Adrenal gland (tissue), 12 donors: Measurements from ENCODE around the gene THADA. TPM values are rescaled to one million over a fixed set of nuclear protein-coding genes. Genes with fewer than 3 reads are reported as not detected.

Experiments used
- DNase-seq, 7 donors: peaks; one replicate each; pipeline ENCODE4 v3.0.0-alpha.2; 2019 to 2020
- H3K27ac ChIP-seq, 5 donors: fragments of 200-600 bp; sonication (generic) in 4 of 5; 1 replicate in 3 of 5; 2 replicates in 2 of 5; pipeline versions ENCODE4 v1.5.1 to v1.8.0; 2016 to 2020; ENCODE audit warnings: mild to moderate bottlenecking in 1 of 5
- H3K27me3 ChIP-seq: fragments of 200-600 bp; 2 replicates; pipeline ENCODE4 v1.8.0; 2021
- H3K36me3 ChIP-seq, 2 donors: fragments of 200-600 bp; replicated peaks in 1 of 2; 1 replicate in 1 of 2; 2 replicates in 1 of 2; pipeline versions ENCODE4 v1.5.1 to v1.8.0; 2018 to 2022
- H3K4me1 ChIP-seq, 2 donors: fragments of 200-600 bp; replicated peaks in 1 of 2; 1 replicate in 1 of 2; 2 replicates in 1 of 2; pipeline versions ENCODE4 v1.5.1 to v1.8.0; 2018 to 2021
- H3K4me3 ChIP-seq, 4 donors: fragments of 200-600 bp; sonication (generic) in 3 of 4; one replicate each; pipeline ENCODE4 v1.5.1; 2016 to 2018
- H3K9me3 ChIP-seq, 3 donors: fragments of 200-600 bp; sonication (generic) in 1 of 3; replicated peaks in 1 of 3; 1 replicate in 2 of 3; 2 replicates in 1 of 3; pipeline versions ENCODE4 v1.5.1 to v1.8.0; 2016 to 2021
- CTCF ChIP-seq, 6 experiments: fragments of 450-650 bp in 4 of 6; fragments of 200-600 bp in 2 of 6; sonication (generic) in 1 of 6; IDR thresholded peaks; 1 replicate in 5 of 6; 2 replicates in 1 of 6; pipeline versions ENCODE4 v1.5.1 to v1.8.0; 2016 to 2021; ENCODE audit warnings: antibody characterized with exemption in 6 of 6, mild to moderate bottlenecking in 2 of 6, moderate library complexity in 1 of 6
- POLR2A ChIP-seq, 2 donors: fragments of 450-650 bp; IDR thresholded peaks; one replicate each; pipeline ENCODE4 v1.6.1; 2017; ENCODE audit warnings: antibody characterized with exemption in 2 of 2, mild to moderate bottlenecking in 2 of 2, moderate library complexity in 1 of 2
- WGBS, 4 donors: extraction: QIAGEN DNeasy Blood & Tissue Kit in 2 of 4; methylation state at CpG; one replicate each; pipeline versions ENCODE4 v1.1.5 to v1.1.7; 2013 to 2017; 5-methylcytosine and 5-hydroxymethylcytosine counted together
- intact Hi-C, 2 donors: fragments of 100-400 bp; cut with DNase I; formaldehyde crosslinking; loops; one replicate each; pipeline versions ENCODE4 v1.14.1 to v1.15.0; 2022 to 2023
- polyA plus RNA-seq, 3 donors: library from polyadenylated mRNA; stranded (reverse); fragments of 200-250 nt in 2 of 3; fragments of 350-450 nt in 1 of 3; fragmentation: Illumina TruSeq in 1 of 3; extraction: RNeasy Lipid Tissue Mini Kit (QIAGEN cat#74804) in 1 of 3; gene quantifications; one replicate each; pipeline ENCODE4 v1.2.3, GENCODE V29; 2013 to 2014
- total RNA-seq, 9 donors: library from RNA; depleted of rRNA in 4 of 9; stranded (reverse); fragments of >200 nt in 4 of 9; fragments of 120-200 nt in 1 of 9; fragmentation: NEBNext Ultra II Directional in 1 of 9; extraction: Animal tissue kit (Norgen Biotek cat#: 25700) in 1 of 9; gene quantifications; one replicate each; pipeline versions ENCODE4 v1.1.0 to v1.2.4, GENCODE V29; 2013 to 2023
- donor health status: healthy with polysubstance abuse.
- donor health status: Bipolar disorder and iron deficiency.
- donor health status: DM: yes; HTN: yes; CAD: no.
- donor health status: DM: no; HTN: no; CAD: no.
- donor health status: DM: no; HTN: no; CAD: no.
- donor health status: DM: yes; HTN: yes; CAD: no.

Gene THADA
- total and polyA plus RNA-seq, 12 donors, result 14.1 to 38.4 (median 25.4) TPM

GRCh38 chr2:43218702-43219382 is 377.0 kb downstream of the THADA start:
- Histone ChIP-seq H3K36me3 (peaks cover 0 to 19% of the 10 kb centered on the region in 2 donors), H3K4me1 (peaks cover 51 to 53% of the 10 kb centered on the region in 2 donors), H3K27me3 (no peaks in the 10 kb centered on the region), H3K4me3 (peak overlapping the region in 2 of 4 donors; percentile 18 to 96), H3K9me3 (no peaks in the 10 kb centered on the region), H3K27ac (peak overlapping the region; percentile 92 to 100 (median 99))
- 5 to 12% (median 8%) methylated on average over 6 to 8 of the region's 8 CpGs for WGBS, 4 donors
- intact Hi-C loops, result no loop called here
- DNase-seq, result peak in 6 of 7 donors; percentile 50 to 81 (median 59)
- TF ChIP-seq CTCF (IDR thresholded peaks at IDR 0.05) (no peak), POLR2A (IDR thresholded peaks at IDR 0.05) (no peak)

GRCh38 chr2:43218155-43218701 is 377.6 kb downstream of the THADA start:
- Histone ChIP-seq H3K27me3 (no peaks in the 10 kb centered on the region), H3K4me1 (peaks cover 48 to 53% of the 10 kb centered on the region in 2 donors), H3K4me3 (peak overlapping the region in 1 of 4 donors; percentile 96), H3K27ac (peak overlapping the region; percentile 92 to 100 (median 99)), H3K9me3 (no peaks in the 10 kb centered on the region), H3K36me3 (peaks cover 0 to 13% of the 10 kb centered on the region in 2 donors)
- peak in 5 of 6 experiments; percentile 6 to 49 (median 21) for TF ChIP-seq CTCF (IDR thresholded peaks at IDR 0.05)
- no peak for TF ChIP-seq POLR2A (IDR thresholded peaks at IDR 0.05)
- intact Hi-C loops, result no loop called here
- peak in 2 of 7 donors; percentile 62 to 66 for DNase-seq
- WGBS, 4 donors, result 19 to 23% (median 21%) methylated on average over 13 of the region's 13 CpGs

GRCh38 chr2:43217228-43218154 is 378.3 kb downstream of the THADA start:
- peak overlapping the region; percentile 92 to 100 (median 99) for H3K27ac ChIP-seq
- intact Hi-C loops, result no loop called here
- WGBS, 4 donors, result 54 to 65% (median 57%) methylated on average over 6 to 11 of the region's 11 CpGs
- H3K4me1 ChIP-seq, result peaks cover 43 to 49% of the 10 kb centered on the region in 2 donors
- H3K4me3 ChIP-seq, result no peak overlapping the region
- H3K36me3 ChIP-seq, result peaks cover 0 to 5% of the 10 kb centered on the region in 2 donors
- H3K27me3 ChIP-seq, result no peaks in the 10 kb centered on the region
- no peaks in the 10 kb centered on the region for H3K9me3 ChIP-seq
- peak in 2 of 7 donors; percentile 13 to 48 for DNase-seq
- no peak for TF ChIP-seq POLR2A (IDR thresholded peaks at IDR 0.05)

GRCh38 chr2:43216629-43217028 is 379.2 kb downstream of the THADA start:
- DNase-seq, result no peak
- no peaks in the 10 kb centered on the region for H3K36me3 ChIP-seq
- H3K4me1 ChIP-seq, result peaks cover 36 to 42% of the 10 kb centered on the region in 2 donors
- H3K27me3 ChIP-seq, result no peaks in the 10 kb centered on the region
- no peaks in the 10 kb centered on the region for H3K9me3 ChIP-seq
- H3K4me3 ChIP-seq, result no peak overlapping the region
- intact Hi-C loops, result no loop called here
- H3K27ac ChIP-seq, result no peak overlapping the region
- 87 to 96% (median 91%) methylated on average over 8 of the region's 8 CpGs for WGBS, 4 donors
- TF ChIP-seq CTCF (IDR thresholded peaks at IDR 0.05) (no peak), POLR2A (IDR thresholded peaks at IDR 0.05) (no peak)
